PC-9 (cell line): ENCODE results near the gene PAIP1.
"Not testable (repeated sequence)": the region's sequence is repeated elsewhere in the genome, so short reads cannot be mapped to it uniquely, and the experiment has no call there.

Experiments
- CTCF ChIP-seq: fragments of 200-600 bp; sonication (generic); conservative IDR thresholded peaks from 2 replicates; pipeline ENCODE4 v1.6.1; 2017; ENCODE audit warnings: mixed run types, antibody characterized with exemption, mild to moderate bottlenecking, moderate library complexity
- EZH2 ChIP-seq: fragments of 200-600 bp; sonication (generic); IDR thresholded peaks from 2 replicates; pipeline ENCODE4 v1.8.0; 2017; ENCODE audit warnings: antibody characterized with exemption, low read depth

GRCh38 chr5:43556607-43556856, 345 bp downstream of the PAIP1 start:
- TF ChIP-seq EZH2, CTCF: not testable (repeated sequence)
